Epithelial cell of prostate (primary cell): ENCODE measurements around the gene MTX3.
A peak's percentile ranks its signal among the peaks of the same experiment; 100 is the strongest.

Experiments used
- DNase-seq: peaks from one replicate; pipeline ENCODE4 v3.0.0-alpha.2; 2011; ENCODE audit warnings: low read depth, low spot score
- H3K27ac ChIP-seq: fragments of 450-650 bp; 2 replicates; pipeline ENCODE4 v1.5.1; 2017; ENCODE audit warnings: mild to moderate bottlenecking

The MTX3 gene, protein sequence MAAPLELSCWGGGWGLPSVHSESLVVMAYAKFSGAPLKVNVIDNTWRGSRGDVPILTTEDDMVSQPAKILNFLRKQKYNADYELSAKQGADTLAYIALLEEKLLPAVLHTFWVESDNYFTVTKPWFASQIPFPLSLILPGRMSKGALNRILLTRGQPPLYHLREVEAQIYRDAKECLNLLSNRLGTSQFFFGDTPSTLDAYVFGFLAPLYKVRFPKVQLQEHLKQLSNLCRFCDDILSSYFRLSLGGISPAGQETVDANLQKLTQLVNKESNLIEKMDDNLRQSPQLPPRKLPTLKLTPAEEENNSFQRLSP

DNA sequence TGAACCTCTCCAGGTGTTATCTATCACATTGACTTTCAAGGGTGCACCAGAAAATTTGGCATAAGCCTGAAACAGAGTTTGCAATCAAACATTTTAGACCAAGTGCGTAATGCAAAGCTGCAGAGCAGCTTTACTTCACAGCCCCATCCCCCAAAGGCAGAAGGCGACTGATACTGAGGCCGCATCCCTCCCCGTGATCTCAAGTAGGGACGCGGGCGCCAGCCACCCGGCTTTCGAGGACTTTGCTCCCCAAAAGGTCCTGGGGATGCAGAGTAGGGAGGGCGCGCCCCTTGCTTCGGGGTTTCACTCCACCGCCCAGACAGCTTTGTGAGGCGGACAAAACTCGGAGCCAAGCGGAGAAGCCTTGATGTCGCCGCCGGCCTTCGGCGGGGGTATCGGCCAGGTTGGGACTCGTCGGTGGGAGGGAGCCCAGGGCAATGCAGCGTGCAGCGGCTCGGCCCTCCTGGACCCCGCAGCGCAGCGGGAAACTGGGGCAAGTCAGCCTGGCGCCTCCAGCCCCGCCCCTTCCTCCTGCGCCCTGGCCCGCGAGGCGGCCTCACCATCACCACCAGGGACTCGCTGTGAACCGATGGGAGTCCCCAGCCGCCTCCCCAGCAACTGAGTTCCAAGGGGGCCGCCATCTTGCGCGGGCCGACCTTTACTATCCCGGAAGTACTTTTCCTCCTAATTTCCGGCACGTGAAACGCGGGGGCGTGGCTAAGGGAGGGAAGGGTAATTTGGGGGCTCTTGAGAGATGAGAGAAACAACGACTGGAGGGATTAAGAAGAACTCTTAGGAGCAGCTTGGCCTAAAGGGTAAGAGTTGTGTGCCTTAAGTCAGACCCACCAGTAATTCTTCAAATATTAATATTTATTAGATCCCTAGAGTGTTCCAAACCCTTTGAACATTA is at the start of gene MTX3:
Gene MTX3, minus strand, starts transcription at position 665 of the 910 bp plus-strand sequence. Its CDS starts 24 bp downstream, at position 641.
- peak within 1 kb of the TSS; percentile 60 for H3K27ac ChIP-seq
- DNase-seq, result no peak

DNA sequence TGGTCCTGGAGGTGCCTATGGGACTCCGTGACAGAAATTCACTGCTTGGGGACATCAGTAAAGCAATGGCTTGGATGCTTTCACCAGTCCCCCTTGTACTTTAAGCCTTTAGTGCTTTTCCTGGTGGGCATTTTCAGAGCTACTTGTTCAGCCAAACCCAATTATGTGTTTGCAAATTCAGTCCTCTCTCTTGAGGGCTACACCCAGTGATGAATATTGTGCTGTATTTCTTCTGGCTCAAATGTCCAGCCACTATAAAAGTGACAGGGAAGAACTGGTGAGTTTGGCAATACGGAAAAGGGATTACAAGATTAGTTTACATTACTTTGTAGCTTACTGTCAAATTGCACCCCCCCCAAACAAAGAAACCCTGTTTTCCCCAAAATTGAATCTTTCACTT is 48.6 kb upstream of the MTX3 start:
- no peak for DNase-seq
- no peak overlapping the region for H3K27ac ChIP-seq

DNA sequence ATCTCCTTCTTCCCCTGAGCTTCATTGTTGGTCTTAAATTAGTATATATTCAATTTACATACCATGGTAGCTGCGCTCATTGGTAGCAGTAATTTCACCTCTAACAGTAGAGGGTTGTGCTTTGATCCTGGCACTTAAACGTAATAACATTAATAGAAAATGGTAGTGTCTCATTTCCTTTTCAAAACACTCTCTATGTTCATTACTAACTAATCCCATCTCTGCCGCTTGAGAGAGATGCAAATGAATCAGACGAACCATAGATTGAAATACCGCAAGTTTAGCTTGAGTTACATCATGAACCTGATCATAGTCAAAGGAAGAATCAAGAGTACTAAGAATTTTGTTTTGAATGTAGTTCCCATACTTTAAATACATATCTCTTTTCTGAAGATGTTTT is 46.3 kb upstream of the MTX3 start:
- DNase-seq, result no peak
- H3K27ac ChIP-seq, result no peak overlapping the region

DNA sequence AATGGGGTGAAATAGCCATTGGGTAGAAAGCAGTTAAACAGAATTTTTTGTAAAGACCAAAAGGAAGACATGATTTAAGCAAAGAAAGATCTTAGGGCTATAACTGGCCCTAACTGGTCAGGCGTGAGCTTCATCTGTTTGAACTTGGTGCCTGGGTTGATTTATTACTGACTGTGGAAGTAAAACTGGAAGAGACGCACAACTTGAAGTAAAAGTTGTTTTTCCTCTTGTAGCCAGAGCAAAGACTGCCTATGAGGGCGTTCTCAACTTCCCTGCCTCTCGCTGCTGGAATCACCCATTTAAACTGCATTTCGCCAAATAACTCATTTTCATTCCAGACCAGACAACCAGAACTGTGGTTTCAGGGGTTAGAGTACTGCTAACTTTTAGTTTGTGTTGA is 45.6 kb upstream of the MTX3 start:
- no peak overlapping the region for H3K27ac ChIP-seq
- no peak for DNase-seq

DNA sequence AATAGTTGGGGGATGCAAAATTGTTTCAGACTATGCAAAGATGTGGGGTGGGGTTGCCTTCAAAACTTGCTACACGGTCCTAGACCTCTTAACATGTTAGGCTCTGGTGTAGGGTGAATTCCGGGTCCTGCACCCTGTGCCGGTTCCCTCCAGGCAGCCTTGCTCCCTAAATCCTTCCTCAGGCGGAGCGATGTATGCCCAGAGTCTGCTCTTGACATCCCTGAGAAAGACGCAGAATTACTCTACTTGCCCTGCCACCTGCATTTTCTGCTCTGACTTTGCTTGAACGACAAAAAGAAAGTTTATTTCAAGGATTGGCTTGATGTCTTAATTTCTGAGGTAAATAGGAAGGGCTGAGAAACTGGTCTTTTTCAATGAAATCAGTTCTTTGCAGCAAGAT is 44.8 kb upstream of the MTX3 start:
- no peak for DNase-seq
- H3K27ac ChIP-seq, result no peak overlapping the region

DNA sequence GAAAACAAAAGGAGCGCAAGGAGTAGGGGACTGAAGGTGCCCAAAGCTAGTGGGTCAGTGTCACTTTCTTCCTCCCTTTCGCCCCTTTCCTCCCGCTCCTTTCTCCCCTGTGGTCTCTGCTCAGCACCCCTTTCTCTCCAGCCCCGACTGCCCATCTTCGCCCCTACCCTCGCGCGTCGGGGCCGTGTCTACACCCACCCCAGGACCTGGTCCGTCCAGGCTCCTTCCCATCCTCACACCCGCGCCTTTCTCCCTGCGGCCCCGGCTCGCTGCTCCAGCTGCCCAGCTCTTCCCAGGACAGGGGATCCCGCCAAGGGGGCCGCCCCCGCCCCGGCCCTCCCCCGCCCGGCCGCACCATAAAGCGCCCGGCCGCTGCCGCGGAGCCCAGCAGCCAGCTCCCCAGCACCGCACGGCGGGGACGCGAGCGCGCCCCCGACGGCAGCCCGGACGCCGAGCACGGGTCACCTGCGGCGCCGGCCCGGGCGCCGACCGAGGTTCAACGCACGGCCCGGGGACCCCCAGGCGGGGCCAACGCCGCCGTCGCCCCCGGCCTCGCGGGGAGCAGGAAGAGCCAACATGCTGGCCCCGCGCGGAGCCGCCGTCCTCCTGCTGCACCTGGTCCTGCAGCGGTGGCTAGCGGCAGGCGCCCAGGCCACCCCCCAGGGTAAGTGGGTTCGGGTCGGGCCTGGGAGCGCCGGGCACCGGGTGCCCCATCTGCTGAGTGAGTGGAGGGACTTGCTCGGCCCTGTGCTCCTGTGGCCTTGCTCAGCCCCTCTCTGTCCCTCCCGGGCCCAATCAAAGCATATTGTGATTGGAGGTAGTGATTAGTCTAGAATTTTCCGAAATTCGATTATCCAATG is 44.1 kb upstream of the MTX3 start, which contains the start of gene THBS4:
Gene THBS4, plus strand, starts transcription at position 387 of the 860 bp plus-strand sequence. Its CDS starts 190 bp downstream, at position 577.
- no peak within 1 kb of the TSS for H3K27ac ChIP-seq
- no peak for DNase-seq

DNA sequence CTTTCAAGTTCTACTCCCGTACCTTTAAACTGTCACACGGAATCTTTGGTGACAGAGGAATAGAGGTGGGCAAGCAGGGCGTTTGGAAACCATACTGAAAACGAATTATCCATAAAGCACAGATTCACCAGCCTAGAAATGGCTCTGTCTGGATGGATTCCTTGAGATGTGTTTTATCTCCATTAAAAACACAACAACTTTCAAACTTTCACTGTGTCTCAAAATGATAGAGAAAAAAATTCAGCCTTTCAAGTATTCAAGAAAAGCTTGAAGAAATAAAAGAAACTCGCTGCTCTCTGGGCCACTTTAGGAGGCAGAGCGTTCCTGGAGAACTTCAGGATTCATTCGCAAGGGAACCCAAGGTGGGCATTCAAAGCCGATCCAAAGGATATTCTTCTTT is 43.5 kb upstream of the MTX3 start:
- H3K27ac ChIP-seq, result no peak overlapping the region
- no peak for DNase-seq

DNA sequence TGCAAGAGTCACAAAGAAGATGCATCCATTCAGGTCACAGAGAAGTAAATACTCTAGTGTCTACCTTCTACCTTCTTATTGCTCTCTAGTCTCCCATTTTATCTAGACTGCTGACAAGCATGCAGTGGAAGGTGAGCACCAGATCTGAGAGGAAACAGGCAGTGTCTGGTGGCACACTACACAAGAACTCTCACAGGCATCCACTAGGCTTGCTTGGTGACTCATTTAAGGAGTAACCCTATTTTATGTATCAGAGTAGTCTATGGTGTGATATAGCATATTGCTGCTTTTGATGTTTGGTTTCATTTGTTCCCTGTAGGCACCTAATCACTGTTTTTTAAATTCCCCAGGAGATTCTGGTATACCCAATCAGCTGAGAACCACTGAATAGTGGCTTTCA is 42.5 kb upstream of the MTX3 start:
- H3K27ac ChIP-seq, result no peak overlapping the region
- DNase-seq, result no peak

DNA sequence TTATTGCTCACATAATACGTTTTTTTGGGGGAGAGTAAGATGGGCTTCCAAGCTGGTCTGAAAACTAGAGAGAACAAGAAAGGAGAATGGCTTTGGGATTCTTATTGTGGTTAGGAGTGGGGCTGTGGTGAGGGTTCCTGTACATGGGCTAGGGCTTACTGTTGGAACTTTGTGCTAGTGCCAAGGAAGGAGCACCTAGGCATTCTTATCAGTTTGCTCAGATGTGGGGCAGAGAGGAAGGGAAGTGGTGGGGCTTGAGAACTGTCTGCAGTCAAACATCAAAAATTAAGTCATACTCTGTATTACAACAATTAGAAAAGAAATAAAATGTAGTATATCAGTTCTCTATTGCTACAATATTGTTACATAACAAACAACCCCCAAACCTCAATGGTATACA is 40.0 kb upstream of the MTX3 start:
- H3K27ac ChIP-seq, result no peak overlapping the region
- no peak for DNase-seq

DNA sequence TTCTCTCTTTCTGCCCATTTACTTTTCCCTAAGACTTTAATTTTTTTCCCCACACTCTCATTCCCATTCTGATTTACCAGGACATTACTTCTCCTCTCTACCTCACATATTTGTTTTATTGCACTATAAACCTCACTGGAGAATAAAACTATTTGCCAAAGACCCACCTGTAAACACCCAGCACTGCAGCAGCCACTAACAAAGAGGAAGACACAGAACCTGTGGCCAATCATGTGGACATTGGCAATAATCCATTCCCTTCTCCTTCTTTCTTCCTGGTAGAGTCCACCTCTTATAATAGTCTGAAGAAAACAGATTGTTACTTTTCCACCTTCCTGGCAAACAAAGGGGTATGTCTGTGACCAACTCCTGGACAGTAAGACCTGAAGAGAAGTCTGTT is 35.8 kb upstream of the MTX3 start:
- no peak for DNase-seq

DNA sequence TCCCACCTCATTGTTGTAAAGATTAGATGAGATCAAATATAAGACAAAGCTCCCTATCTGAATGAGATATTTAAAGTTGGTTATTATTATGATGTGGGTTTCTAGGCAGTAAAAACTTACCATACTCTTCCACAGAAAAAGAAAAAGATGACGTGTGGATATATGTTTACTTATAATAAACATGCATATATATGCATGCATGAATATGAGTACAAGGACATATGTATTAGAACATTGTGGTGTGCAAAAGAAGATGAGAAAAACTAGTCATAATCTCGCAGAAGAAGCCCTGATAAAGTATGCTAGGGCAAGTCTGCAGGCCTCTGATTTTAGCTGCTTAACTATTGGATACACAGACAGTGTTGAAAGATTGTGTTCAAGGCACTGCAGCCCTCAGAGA is 34.0 kb upstream of the MTX3 start:
- H3K27ac ChIP-seq, result no peak overlapping the region
- DNase-seq, result no peak

More for the DNA sequence above, 35.8 kb upstream of the MTX3 start:
- no peak overlapping the region for H3K27ac ChIP-seq

DNA sequence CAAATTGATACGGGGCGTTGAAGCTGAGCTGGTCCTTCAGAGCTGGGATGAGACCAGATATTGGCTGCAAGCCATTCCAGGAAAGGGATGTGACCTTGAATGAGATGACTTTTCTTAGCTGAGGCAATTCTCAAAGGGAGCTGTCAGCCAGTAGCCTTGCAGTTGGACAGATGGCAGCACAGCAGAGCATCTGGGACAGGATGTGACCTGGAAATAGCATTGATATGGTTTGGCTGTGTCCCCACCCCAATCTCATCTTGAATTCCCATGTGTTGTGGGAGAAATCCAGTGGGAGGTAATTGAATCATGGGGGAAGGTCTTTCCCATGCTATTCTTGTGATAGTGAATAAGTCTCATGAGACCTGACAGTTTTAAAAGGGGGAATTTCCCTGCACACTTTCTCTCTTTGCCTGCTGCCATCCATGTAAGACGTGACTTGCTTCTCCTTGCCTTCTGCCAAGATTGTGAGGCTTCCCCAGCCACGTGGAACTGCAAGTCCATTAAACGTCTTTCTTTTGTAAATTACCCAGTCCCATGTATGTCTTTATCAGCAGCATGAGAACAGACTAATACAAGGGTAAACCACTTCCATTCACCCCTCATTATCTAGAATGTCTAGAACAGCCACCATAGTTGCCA is 19.8 kb upstream of the MTX3 start:
- no peak overlapping the region for H3K27ac ChIP-seq
- DNase-seq, result no peak

DNA sequence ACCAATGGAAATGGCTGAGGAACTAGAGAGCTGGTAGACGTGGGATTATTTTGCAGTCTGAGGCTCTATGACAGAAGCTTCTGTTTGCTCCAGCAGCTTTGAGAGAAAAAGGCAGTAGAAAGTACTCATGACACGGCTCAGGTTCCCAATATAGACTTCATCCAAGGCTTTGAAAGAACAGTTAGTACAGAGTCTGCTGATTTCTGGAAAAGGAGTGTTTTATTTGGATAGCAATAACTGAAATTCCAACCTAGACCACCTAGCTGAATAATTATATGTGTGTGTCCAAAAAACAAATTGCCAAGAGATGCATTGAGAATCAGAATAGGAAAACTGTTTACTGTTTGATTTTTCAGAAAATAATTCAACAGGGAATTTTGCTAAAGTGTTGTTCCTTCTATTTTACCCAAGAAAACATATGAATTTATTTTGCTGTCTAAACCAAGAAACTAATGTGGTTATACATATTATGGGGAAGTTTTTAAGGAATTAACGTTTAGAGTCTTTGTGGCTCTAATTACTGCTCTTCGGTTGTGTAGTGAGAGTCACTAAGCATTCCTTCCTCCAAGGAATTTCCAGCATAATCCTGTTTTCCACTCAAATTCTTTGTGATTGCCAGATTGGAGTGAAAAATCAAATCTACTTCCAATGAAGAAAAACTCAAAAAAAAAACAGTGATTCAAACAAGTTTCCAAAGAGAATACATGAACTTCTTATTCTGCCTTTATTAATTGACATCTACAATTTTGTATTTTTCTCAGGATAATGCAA is 18.1 kb upstream of the MTX3 start:
- no peak for DNase-seq
- no peak overlapping the region for H3K27ac ChIP-seq

DNA sequence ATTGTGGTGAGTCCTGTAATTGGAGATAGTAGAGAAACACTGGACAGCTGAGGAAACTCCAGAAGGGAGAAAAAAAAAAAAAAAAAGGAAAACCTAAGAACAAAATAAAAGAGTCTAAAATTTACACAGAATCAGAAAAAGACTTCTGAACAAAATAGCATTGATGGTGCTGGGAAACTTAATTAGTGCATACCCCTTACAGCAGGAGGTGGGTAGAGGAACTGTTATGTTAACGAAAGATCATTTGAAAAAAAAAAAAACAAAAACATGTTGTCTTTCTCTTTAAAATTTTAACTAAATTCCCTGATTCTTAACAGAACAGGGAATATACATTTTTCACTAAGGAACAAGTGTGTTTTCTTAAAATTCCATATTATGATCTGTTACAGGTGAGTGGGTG is 11.6 kb upstream of the MTX3 start:
- DNase-seq, result no peak

DNA sequence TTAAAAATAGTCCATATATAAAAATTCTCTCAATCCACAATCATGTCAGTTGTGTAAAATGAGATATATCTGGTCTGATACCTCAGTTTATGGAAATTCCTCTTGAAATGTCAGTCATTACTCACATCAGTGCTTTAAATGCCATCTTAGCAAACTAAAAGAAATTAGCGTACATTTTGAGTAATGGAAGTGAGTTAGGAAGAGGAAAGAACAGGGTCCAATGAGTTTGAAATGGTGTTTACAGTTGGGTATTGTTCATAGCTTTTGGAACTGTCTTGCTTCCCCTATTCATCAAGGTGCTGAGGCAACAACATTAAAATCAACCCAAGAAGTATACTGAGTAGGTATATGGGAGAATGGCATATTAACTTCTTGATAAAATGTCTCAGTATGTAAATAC is 8.7 kb upstream of the MTX3 start:
- H3K27ac ChIP-seq, result no peak overlapping the region
- DNase-seq, result no peak

More for the DNA sequence above, 11.6 kb upstream of the MTX3 start:
- H3K27ac ChIP-seq, result no peak overlapping the region

DNA sequence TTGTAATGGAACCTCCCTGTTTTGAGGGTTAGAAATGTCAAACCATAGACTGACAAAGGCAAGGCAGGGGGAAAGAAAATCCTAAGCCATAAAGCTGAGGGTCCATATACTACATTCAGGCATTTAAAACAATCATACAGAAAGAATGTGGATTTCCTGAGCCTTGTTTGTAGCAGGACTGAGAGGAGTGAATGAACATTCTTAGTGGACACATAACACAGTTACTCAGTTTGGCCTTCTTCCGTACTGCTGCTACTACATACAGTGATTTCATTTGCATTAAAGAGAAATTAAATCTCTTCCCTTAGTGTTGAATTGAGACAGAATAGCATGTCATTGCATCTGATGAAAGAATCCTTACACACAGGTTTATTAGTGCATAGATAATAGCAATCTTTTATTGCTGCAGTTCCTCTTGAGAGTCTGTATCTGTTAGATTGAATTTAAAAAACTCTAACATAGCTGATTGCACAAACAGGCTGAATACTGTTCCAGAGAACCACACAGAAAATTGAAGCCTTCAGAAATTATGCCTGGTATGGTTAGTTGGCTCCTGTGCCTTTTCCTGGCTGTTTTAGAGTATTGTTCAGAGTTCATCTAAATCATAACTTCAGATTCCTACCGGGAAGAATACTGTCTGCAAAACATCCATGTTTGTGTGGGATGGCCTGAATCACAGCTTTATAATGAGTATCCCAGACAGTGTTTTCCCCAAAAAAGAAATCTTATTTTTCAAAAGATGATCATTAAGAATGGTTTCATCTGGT is 2.0 kb upstream of the MTX3 start:
- no peak overlapping the region for H3K27ac ChIP-seq
- DNase-seq, result no peak

DNA sequence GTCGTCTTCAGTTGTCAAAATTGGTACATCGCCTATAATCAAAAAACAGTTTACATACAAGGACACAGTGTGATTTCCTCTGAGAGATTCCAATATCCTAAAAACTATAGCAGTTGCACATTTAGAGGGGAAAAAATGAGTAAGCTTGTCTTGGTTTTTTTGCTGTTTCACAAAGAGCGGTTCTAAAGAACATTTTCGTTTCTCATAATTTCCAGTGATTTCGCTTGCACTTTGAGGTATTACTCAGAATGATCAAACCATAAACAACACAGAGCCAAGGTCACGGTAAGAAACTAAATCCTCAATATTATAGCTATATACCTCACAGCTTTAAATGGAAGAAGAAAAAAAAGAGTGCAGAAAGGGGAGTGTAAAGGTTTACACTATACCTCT is 861 bp downstream of the MTX3 start:
- peak overlapping the region; percentile 60 for H3K27ac ChIP-seq

DNA sequence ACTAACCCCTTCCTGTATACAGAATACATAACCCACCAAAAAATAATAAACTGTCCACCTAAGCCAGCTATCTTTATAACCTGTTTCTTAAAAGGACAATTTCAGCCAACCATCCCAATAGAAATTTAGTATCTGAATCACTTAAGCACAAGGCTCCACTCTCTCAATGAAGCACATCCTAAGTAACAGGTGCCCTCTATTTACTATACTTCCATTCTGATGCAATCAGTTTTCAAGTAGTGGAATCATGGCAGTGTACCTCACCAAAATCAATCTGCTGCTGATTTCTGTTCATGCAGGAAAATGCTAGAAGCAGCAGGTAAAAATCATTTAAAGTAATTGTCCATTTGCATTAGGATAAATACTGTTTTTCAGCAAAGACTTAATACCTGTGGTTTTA is 4.8 kb downstream of the MTX3 start:
- no peak for DNase-seq
- H3K27ac ChIP-seq, result no peak overlapping the region

More for the DNA sequence above, 861 bp downstream of the MTX3 start:
- no peak for DNase-seq

DNA sequence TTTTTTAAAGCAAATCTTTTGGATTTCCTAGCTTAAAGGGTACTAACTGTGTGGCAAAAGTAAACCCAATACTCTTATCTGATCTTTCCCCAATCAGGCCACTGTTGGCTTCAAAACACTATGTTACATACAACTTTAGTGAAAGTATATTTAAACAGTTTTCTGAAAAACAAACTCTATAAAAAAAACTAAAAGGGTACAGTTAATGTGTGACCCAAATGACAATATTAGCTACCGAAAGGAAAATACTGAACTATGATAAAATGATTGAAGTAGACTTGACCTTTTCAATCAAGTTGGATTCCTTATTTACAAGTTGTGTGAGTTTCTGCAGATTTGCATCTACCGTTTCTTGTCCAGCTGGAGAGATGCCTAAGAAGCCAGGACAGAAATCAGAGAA is 5.8 kb downstream of the MTX3 start:
- no peak overlapping the region for H3K27ac ChIP-seq
- DNase-seq, result no peak
